NCI-H446 treated with DMSO at 0.1 percent for 48 hours (cell line): Measurements from ENCODE around the gene VTI1A.
"Not testable (repeated sequence)": the region's sequence is repeated elsewhere in the genome, so short reads cannot be mapped to it uniquely, and the experiment has no call there.

Experiments
- DNase-seq: peaks from one replicate; lab custom pipeline; 2025; lab: John Stamatoyannopoulos, UW

VTI1A gene

DNA sequence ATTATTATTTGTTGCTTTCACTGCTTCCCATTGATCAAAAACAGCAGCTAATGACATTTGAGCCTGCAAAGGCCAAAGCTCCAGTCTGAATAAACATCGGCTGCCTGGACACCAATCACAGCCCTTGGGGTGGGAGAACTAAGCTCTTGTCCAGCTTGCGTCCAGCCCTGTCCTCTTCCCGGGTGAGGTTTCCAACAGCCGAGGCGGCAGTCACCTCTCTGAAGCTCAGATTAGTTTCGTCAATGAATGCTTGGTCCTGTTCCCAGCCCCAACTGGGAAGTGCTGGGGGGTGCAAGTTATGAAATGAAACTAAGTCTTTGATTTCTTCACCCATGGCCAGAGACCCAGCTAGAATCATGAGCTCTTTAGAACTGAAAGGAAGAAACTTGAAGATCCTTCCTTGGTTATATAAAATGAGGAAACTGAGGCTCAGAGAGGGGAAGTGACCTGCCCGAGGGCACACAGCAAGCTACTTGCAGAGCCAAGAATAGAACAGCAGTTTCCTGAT is 389.0 kb downstream of the VTI1A start:
- DNase-seq = no peak

DNA sequence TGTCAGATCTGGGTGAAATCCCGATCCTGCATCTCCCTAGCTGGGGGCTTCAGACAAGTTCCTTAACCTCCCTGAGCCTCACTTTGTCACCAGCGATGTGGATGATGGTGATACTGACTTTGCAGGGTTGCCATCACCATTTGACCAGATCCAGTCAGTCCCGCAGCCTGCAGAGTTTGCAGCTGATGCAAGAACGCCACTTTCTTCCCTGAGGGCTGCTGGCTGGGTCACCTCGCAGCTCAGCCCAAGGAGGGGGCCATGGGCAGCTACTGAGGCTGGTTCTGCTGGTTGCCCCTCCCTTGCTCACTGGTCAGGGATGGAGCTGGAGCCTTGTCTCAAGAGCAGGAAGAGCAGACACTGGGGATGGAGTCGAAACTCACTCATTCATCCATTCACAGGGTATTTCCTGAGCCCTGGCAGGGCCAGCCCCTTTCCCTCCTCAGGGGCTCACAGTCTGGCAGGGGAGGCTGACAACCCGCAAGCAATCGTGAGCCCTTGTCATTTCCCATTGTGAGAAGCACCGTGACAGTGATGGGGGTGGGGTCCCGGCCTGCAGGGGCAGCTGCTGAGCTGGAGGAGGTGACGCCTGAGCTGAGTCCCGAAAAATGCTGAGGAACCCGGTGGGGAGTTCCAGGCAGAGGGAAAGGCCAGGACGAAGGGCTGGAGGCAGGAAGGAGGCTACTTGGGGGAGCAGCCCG is 391.9 kb downstream of the VTI1A start:
- DNase-seq = no peak

- DNase-seq = no peak
Observed at GRCh38 chr10:112839928-112840654, 393.1 kb downstream of the VTI1A start.

GRCh38 chr10:112841549-112841948 is 394.5 kb downstream of the VTI1A start:
- DNase-seq = no peak

- no peak for DNase-seq
Observed at GRCh38 chr10:112842832-112843360, 395.9 kb downstream of the VTI1A start.

DNA sequence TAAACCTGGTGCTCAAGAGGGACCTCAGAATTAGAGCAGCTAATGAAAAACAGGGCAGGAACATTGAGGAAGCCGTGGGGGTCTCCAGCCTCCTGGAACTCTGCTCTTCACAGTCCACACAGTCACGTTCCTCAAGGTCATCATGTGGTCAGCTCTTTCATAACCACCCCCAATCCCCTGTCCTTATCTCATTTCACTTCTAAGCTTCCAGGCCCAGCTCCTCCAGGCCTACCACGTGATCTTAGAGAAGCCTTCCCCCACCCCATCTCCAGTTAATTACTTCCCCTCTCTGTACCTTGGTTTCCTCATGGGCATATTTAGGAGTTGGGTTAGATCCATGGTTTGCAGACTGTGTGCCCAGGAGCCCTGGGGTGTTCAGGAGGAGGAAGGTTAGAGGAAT is 396.6 kb downstream of the VTI1A start:
- no peak for DNase-seq

DNA sequence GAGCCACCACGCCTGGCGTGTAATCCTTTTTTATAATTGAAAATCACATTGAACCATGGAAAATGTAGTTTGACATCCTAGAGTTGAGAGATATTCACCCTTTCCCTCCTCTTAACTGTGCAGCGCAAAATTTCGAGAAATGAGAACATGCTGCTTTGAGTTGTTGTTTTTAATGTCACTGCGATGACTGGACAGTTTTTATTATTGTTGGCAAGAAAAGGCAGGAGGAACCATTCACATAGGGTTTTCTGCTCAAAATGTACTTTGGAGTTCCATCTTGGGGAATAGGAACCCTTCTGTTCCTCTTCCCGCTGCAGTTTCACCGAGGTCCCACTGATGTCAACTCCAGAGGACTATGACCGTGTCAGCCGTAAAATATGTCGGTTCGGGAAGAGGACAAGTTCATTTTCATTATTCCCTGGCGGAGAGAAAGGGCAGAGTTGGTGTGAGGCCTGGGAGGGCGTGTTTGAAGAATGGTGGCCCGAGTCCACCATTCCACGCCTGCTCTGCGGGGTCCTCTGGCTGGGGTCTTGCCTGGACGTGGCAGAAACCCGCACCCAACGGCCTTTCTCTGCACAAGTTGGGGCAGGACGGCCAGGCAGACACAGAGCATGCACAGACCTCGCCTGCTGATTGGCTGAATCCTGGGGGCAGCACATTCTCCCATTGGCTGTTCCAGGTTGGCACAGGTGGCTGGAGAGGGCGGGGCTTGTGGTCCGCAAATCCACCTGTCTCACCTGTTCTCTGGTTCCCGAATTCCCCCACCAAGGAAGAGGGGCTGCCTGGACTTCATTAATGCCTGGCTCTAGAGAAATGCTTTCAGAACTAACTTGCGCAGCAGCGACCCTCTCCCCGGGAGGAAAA is 397.9 kb downstream of the VTI1A start:
- DNase-seq = no peak

DNA sequence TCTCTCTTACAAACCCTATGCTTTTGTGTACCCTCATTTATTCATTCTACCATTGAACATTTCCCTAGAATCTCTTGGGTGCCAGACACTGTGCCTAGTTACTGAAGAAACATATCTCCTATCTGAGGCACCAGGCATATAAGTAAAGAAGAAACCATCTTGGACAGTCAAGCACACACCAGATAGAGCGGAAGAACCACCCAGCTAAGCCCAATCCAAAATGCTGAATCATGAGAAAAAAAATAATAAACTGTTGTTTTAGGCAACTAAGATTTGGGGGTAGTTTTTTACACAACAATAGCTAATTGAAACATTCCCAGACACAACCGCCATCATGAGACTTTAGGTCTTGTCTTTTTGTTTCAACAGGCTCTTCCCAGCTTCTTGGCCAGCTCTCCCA is 400.8 kb downstream of the VTI1A start:
- DNase-seq = no peak

DNA sequence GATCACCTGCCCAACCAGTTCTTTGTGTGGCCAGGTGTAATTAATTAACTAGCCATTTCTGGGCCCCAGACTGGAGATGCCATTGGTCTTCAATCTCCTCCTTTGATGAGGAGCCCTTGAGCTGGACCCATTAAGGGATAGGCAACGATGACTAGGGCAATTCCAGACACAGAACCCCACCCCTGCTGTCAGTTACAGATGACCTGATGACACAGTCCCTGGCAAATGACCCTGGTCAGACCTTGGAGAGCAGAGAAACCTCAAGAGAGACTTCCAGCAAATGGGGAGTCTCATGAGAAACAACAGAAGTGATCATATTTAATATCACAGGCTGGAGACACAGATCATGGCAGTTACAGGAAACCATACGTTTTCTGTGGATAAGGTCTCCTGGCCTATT is 401.2 kb downstream of the VTI1A start:
- DNase-seq = no peak

GRCh38 chr10:112848868-112849430 is 401.9 kb downstream of the VTI1A start:
- no peak for DNase-seq

GRCh38 chr10:112849546-112849945 is 402.5 kb downstream of the VTI1A start:
- no peak for DNase-seq

DNA sequence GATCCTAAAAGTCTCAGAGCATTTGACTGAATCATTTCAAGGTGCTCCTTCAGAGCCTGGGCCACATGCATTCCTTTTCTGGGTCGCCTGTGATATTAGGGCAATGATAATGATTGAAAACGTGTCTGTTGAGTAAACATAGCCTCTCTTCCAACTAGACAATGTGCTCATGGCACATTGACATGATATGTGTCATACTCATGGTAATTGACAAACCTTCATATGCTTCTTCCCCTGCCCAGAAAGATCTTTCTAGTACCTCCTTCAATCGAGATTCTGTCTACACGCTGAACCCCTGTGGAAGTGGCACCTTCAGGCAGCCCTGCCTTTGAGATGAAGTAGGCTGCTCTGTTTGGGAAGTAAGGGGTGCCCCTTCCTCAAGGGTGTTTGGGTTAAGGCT is 404.2 kb downstream of the VTI1A start:
- no peak for DNase-seq

GRCh38 chr10:112851588-112852211 is 404.7 kb downstream of the VTI1A start:
- no peak for DNase-seq

- DNase-seq = no peak
Observed at GRCh38 chr10:112852306-112852705, 405.3 kb downstream of the VTI1A start.

DNA sequence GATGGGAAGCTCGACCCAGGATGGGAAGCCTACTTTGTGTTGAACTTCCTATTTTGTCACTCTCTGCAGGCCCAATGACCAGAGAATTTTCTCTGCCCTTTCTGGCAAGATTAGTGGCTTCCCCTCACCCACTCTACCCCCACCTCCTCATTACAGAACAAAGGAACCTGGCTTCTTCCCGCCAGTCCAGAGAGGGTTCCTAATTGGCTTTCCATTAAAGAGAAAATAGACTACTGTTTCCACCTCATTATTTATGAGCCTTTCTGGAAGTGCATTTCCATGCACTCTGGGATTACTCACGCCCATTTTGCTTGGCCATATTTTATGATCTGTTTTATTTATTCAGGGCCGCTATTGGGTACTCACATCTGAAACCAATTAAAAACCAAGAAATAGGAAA is 408.1 kb downstream of the VTI1A start:
- DNase-seq = no peak

GRCh38 chr10:112857493-112857892 is 410.5 kb downstream of the VTI1A start:
- DNase-seq = no peak

DNA sequence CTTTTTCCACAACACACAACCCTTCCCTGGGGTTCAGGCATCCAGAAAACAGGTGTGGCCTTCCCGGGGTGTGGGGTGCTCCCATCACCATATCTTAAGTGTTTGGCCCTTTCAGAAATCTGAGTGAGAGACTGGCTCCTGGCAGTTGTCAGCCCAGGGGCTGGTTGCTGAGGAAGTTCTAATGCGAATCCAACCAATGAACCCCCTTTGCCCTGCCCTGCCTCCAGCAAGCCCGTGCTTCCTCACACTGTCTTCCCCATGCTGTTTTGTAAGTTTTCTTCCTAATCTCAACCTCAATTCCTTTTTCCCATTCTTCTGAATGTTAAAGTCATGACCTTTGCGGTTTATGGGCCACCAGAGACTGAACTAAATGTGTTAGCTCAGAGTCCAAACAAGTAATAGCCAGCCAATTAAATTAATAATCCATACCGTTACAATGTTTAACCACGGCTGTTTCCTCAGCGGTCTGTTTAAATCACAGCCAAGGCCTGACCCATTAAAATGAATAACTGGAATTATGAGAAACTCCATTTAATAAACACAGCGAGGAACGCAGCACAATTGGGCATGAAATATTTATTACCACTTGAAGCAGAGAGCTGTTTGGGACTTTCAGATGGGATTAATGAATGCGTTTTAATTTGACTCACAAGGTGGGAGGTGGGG is 412.1 kb downstream of the VTI1A start:
- DNase-seq = no peak

DNA sequence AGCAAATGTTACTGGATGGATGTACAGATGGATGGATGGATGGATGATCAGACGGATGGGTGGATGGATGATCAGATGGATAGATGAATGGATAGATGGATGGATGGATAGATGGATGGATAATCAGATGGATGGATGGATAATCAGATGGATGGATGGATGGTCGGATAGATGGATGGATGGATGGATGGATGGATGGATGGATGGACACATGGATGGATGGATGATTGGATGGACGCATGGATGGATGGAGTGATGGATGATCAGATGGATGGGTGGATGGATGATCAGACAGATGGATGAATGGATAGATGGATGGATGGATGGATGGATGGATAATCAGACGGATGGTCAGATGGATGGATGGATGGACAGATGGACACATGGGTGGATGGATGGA is 412.8 kb downstream of the VTI1A start:
- DNase-seq = no peak

DNA sequence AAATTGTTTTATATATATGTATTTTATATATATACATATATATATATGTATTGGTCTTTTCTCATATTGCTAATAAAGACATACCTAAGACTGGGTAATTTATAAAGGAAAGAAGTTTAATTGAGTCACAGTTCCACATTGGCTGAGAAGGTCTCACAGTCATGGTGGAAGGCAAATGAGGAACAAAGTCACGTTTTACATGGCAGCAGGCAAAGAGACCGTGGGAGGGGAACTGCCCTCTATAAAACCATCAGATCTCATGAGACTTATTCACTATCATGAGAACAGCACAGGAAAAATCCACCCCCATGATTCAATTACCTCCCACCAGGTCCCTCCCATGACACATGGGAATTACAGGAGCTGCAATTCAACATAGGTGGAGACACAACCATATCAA is 416.4 kb downstream of the VTI1A start:
- DNase-seq = not testable (repeated sequence)
